A673 (cell line): Measurements from ENCODE around the gene RAB8B. TPM values are rescaled to one million over a fixed set of nuclear protein-coding genes. Genes with fewer than 3 reads are reported as not detected.

Experiments
- BruUV-seq: library from RNA; stranded (reverse); fragments of 400-500 nt; replicated peaks from 2 replicates; lab custom pipeline; 2021; lab: Mats Ljungman, UMichigan
- CTCF ChIA-PET: fragments of 300-600 bp; sonication (Branson Sonifier 250); formaldehyde crosslinking; loops from one replicate; lab custom pipeline; 2022; ENCODE audit warnings: antibody characterized with exemption; lab: Charles Lee
- POLR2A ChIA-PET: fragments of 300-600 bp; sonication (Branson Sonifier 250); formaldehyde crosslinking; loops from one replicate; lab custom pipeline; 2022; ENCODE audit warnings: antibody characterized with exemption; ENCODE audit not compliant: low non-redundant PET; lab: Charles Lee
- DNase-seq: peaks from one replicate; pipeline ENCODE4 v3.0.0-alpha.2; 2015; ENCODE audit warnings: low spot score
- H3K27ac ChIP-seq: fragments of 200-600 bp; sonication (generic); 2 replicates; pipeline ENCODE4 v1.5.1; 2016; ENCODE audit warnings: mixed run types, low read depth, mild to moderate bottlenecking, mixed read lengths, antibody characterized with exemption, low read length; ENCODE audit not compliant: poor library complexity, severe bottlenecking
- H3K27me3 ChIP-seq: fragments of 200-600 bp; sonication (generic); replicated peaks from 2 replicates; pipeline ENCODE4 v1.6.1; 2017; ENCODE audit warnings: mixed run types, low read depth, mild to moderate bottlenecking, mixed read lengths, antibody characterized with exemption, low read length; ENCODE audit not compliant: insufficient read depth, poor library complexity
- H3K36me3 ChIP-seq: fragments of 200-600 bp; sonication (generic); 2 replicates; pipeline ENCODE4 v1.6.1; 2016; ENCODE audit warnings: mixed run types, mild to moderate bottlenecking, mixed read lengths, antibody characterized with exemption, low read length; ENCODE audit not compliant: insufficient read depth, poor library complexity, severe bottlenecking
- H3K4me1 ChIP-seq: fragments of 200-600 bp; sonication (generic); 2 replicates; pipeline ENCODE4 v1.6.1; 2017; ENCODE audit warnings: mixed run types, mild to moderate bottlenecking, mixed read lengths, antibody characterized with exemption, low read length; ENCODE audit not compliant: insufficient read depth, poor library complexity, severe bottlenecking
- H3K4me3 ChIP-seq: fragments of 200-600 bp; sonication (generic); 2 replicates; pipeline ENCODE4 v1.5.1; 2016; ENCODE audit warnings: low read depth, mixed run types, mild to moderate bottlenecking, mixed read lengths, low read length; ENCODE audit not compliant: poor library complexity, severe bottlenecking
- H3K9me3 ChIP-seq: fragments of 200-600 bp; sonication (generic); 2 replicates; pipeline ENCODE4 v1.6.1; 2016; ENCODE audit warnings: mixed run types, low read depth, mild to moderate bottlenecking, mixed read lengths, antibody characterized with exemption, low read length; ENCODE audit not compliant: poor library complexity, severe bottlenecking
- EZH2 ChIP-seq: fragments of 200-600 bp; sonication (generic); IDR thresholded peaks from 2 replicates; pipeline ENCODE4 v1.6.1; 2017; ENCODE audit warnings: borderline replicate concordance, low read depth, mild to moderate bottlenecking, mixed read lengths, antibody characterized with exemption, low read length; ENCODE audit not compliant: poor library complexity, severe bottlenecking
- intact Hi-C: fragments of 100-400 bp; cut with micrococcal nuclease; formaldehyde crosslinking; loops from one replicate; pipeline ENCODE4 v1.10.0; 2022; ENCODE audit not compliant: unreplicated experiment
- total RNA-seq: library from RNA; stranded (reverse); gene quantifications from 2 replicates; pipeline ENCODE4 v1.2.3, GENCODE V29; 2021
- TF ChIP-seq, protein P1 (sequence below): fragments of 300-800, 200-600 bp; sonication (generic); conservative IDR thresholded peaks from 2 replicates; pipeline ENCODE4 v1.5.1; 2017; ENCODE audit warnings: low read depth, mild to moderate bottlenecking, antibody characterized with exemption, low read length, moderate library complexity, mixed read lengths

Gene RAB8B
- total RNA-seq, 1 experiment from 2014 or later = 29.1 TPM

DNA sequence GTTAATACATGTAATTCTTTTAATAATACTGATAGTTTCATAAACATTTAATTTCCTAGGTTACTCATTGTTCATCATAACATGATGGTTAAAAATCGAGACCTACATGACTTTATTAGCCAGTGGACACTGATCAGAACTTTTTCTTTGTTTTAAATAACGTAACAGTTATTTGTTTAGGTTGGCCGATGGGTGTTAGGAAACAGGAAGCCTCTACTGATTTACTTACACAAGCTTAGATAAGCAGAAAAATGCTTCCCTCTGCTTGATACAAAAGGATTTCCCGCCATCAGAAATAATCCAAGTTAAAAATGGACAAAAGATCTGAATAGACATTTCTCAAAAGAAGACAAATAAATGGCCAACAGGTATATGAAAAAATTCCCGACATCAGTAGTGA lies 71.4 kb downstream of the RAB8B start:
- Histone ChIP-seq H3K4me1 (peaks cover 17% of the 10 kb centered on the region), H3K27me3 (no peaks in the 10 kb centered on the region), H3K36me3 (peaks cover 5% of the 10 kb centered on the region), H3K4me3 (no peak overlapping the region), H3K27ac (no peak overlapping the region), H3K9me3 (no peaks in the 10 kb centered on the region)
- POLR2A ChIA-PET = no interaction called here
- no peak for DNase-seq
- CTCF ChIA-PET = no interaction called here
- BruUV-seq = no TSS peak
- intact Hi-C loops = no loop called here
- TF ChIP-seq, protein P1, sequence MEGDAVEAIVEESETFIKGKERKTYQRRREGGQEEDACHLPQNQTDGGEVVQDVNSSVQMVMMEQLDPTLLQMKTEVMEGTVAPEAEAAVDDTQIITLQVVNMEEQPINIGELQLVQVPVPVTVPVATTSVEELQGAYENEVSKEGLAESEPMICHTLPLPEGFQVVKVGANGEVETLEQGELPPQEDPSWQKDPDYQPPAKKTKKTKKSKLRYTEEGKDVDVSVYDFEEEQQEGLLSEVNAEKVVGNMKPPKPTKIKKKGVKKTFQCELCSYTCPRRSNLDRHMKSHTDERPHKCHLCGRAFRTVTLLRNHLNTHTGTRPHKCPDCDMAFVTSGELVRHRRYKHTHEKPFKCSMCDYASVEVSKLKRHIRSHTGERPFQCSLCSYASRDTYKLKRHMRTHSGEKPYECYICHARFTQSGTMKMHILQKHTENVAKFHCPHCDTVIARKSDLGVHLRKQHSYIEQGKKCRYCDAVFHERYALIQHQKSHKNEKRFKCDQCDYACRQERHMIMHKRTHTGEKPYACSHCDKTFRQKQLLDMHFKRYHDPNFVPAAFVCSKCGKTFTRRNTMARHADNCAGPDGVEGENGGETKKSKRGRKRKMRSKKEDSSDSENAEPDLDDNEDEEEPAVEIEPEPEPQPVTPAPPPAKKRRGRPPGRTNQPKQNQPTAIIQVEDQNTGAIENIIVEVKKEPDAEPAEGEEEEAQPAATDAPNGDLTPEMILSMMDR = no peak
- no peak for TF ChIP-seq EZH2

DNA sequence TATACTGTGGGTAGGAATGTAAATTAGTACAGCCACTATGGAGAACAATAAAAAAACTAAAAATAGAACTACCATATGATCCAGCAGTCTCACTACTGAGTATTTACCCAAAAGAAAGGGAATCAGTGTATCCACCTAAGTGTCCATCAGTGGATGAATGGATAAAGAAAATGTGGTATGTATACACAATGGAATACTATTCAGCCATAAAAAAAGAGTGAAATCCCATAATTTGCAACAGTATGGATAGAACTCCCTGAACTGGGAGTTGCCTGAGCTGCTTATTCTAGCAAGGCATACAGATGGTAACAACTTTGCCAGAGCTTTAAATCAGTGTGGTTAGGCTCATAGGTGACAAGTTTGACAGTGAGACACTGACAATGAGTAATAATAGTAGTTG lies 71.9 kb downstream of the RAB8B start:
- TF ChIP-seq, protein P1 = no peak
- no peak for TF ChIP-seq EZH2
- ChIA-PET POLR2A (no interaction called here), CTCF (no interaction called here)
- no peak overlapping the region for H3K4me3 ChIP-seq
- no peaks in the 10 kb centered on the region for H3K9me3 ChIP-seq
- DNase-seq = no peak
- H3K27me3 ChIP-seq = no peaks in the 10 kb centered on the region
- intact Hi-C loops = no loop called here
- H3K36me3 ChIP-seq = peaks cover 5% of the 10 kb centered on the region
- no peak overlapping the region for H3K27ac ChIP-seq
- H3K4me1 ChIP-seq = peaks cover 12% of the 10 kb centered on the region
- BruUV-seq = no TSS peak

DNA sequence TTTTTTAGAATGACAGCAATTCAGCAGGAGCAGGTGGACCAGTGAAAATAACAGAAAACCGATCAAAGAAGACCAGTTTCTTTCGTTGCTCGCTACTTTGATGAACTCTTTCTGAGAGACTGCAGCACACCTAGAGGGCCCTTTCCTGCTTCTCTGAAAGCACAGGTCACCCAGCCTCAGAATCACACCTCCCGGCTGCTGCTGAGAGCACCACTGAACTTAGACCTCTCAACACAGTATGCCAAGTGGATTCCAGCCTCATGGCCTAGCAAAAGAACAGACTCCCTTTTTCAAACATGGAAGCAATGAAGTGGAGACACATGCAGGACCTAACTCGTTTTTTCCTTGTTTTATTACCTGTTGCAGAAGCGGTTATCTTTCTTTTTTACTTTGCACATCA lies 74.1 kb downstream of the RAB8B start:
- BruUV-seq = no TSS peak
- H3K27me3 ChIP-seq = no peaks in the 10 kb centered on the region
- intact Hi-C loops = no loop called here
- peaks cover 2% of the 10 kb centered on the region for H3K36me3 ChIP-seq
- H3K4me1 ChIP-seq = no peaks in the 10 kb centered on the region
- no peak overlapping the region for H3K27ac ChIP-seq
- H3K4me3 ChIP-seq = no peak overlapping the region
- H3K9me3 ChIP-seq = no peaks in the 10 kb centered on the region
- ChIA-PET CTCF (no interaction called here), POLR2A (interaction anchor here (0.6 kb wide), 1 partner anchor 42 kb away, joined by 3 read pairs; no protein-coding TSS in a partner anchor)
- DNase-seq = no peak
- TF ChIP-seq, protein P1 = no peak
- TF ChIP-seq EZH2 = no peak
